Mucosa of descending colon (tissue), 3 donors: ENCODE measurements around the gene ARHGAP26. TPM values are rescaled to one million over a fixed set of nuclear protein-coding genes. Genes with fewer than 3 reads are reported as not detected.

Experiments used
- ATAC-seq: fragments of 200-7000 bp; cut with Tn5 transposase; one replicate; pipeline ENCODE4 v1.9.1; 2020; ENCODE audit warnings: mild to moderate bottlenecking, moderate library complexity
- DNase-seq, 3 donors: peaks; one replicate each; pipeline ENCODE4 v3.0.0-alpha.2; 2020
- H3K36me3 ChIP-seq: fragments of 200-600 bp; one replicate; pipeline ENCODE4 v1.8.0; 2021; ENCODE audit warnings: low read depth, mild to moderate bottlenecking
- H3K4me1 ChIP-seq: fragments of 200-600 bp; one replicate; pipeline ENCODE4 v1.8.0; 2021; ENCODE audit warnings: low read depth, mild to moderate bottlenecking
- H3K4me3 ChIP-seq: fragments of 200-600 bp; one replicate; pipeline ENCODE4 v1.8.0; 2021; ENCODE audit warnings: mild to moderate bottlenecking
- H3K9me3 ChIP-seq: fragments of 200-600 bp; one replicate; pipeline ENCODE4 v1.8.0; 2021; ENCODE audit warnings: mild to moderate bottlenecking
- CTCF ChIP-seq: fragments of 200-600 bp; IDR thresholded peaks from one replicate; pipeline ENCODE4 v1.8.0; 2022; ENCODE audit warnings: antibody characterized with exemption, mild to moderate bottlenecking
- intact Hi-C, 2 donors: fragments of 100-400 bp; cut with DNase I in 1 of 2; cut with micrococcal nuclease in 1 of 2; formaldehyde crosslinking; loops; one replicate each; pipeline versions ENCODE4 v1.11.0 to v1.11.1; 2022; cut with DNase I, micrococcal nuclease
- total RNA-seq, 3 donors: library from RNA; stranded (reverse); fragmentation: NEBNext Ultra II Directional in 2 of 3; extraction: Animal tissue kit (Norgen Biotek cat#: 25700) in 2 of 3; gene quantifications; one replicate each; pipeline versions ENCODE4 v1.2.1 to v1.2.4, GENCODE V29; 2021 to 2023
- donor health status: DM: no; HTN: no; CAD: no; lungs with moderate emphysema.
- donor health status: DM: no; HTN: no; CAD: no.
- donor health status: DM: no; HTN: yes; CAD: no.

Gene ARHGAP26
- total RNA-seq, 3 donors from 2014 or later, result 52.9 to 96.0 (median 67.8) TPM

GRCh38 chr5:142883438-142883837 lies 113.3 kb downstream of the ARHGAP26 start:
- no peak overlapping the region for H3K4me3 ChIP-seq
- DNase-seq (no peak), ATAC-seq (no peak)
- no peaks in the 10 kb centered on the region for H3K9me3 ChIP-seq
- no peaks in the 10 kb centered on the region for H3K36me3 ChIP-seq
- intact Hi-C loops, result loop anchor here (5.0 to 10.0 kb wide), 3 partner anchors 129 to 169 kb away; no protein-coding TSS in a partner anchor
- no peak for TF ChIP-seq CTCF
- H3K4me1 ChIP-seq, result no peaks in the 10 kb centered on the region

GRCh38 chr5:142884029-142884428 lies 113.9 kb downstream of the ARHGAP26 start:
- TF ChIP-seq CTCF, result no peak
- Histone ChIP-seq H3K36me3 (no peaks in the 10 kb centered on the region), H3K4me1 (no peaks in the 10 kb centered on the region), H3K4me3 (no peak overlapping the region), H3K9me3 (no peaks in the 10 kb centered on the region)
- intact Hi-C loops, result loop anchor here (5.0 to 10.0 kb wide), 3 partner anchors 129 to 169 kb away; no protein-coding TSS in a partner anchor
- DNase-seq (no peak), ATAC-seq (no peak)

- H3K36me3 ChIP-seq, result no peaks in the 10 kb centered on the region
- intact Hi-C loops, result loop anchor here in 1 of 2 donors (10.0 kb wide), 2 partner anchors 131 to 171 kb away; no protein-coding TSS in a partner anchor
- H3K9me3 ChIP-seq, result no peaks in the 10 kb centered on the region
- TF ChIP-seq CTCF, result no peak
- ATAC-seq, result no peak
- H3K4me1 ChIP-seq, result no peaks in the 10 kb centered on the region
- DNase-seq, result no peak
- H3K4me3 ChIP-seq, result no peak overlapping the region
Measured at GRCh38 chr5:142886211-142886610, 116.0 kb downstream of the ARHGAP26 start.

GRCh38 chr5:142886956-142887355 lies 116.8 kb downstream of the ARHGAP26 start:
- DNase-seq (no peak), ATAC-seq (no peak)
- intact Hi-C loops, result loop anchor here in 1 of 2 donors (10.0 kb wide), 2 partner anchors 132 to 172 kb away; no protein-coding TSS in a partner anchor
- no peaks in the 10 kb centered on the region for H3K36me3 ChIP-seq
- H3K9me3 ChIP-seq, result no peaks in the 10 kb centered on the region
- TF ChIP-seq CTCF, result no peak
- no peak overlapping the region for H3K4me3 ChIP-seq
- H3K4me1 ChIP-seq, result no peaks in the 10 kb centered on the region

GRCh38 chr5:142888469-142889085 lies 118.4 kb downstream of the ARHGAP26 start:
- Histone ChIP-seq H3K36me3 (no peaks in the 10 kb centered on the region), H3K4me3 (no peak overlapping the region), H3K9me3 (no peaks in the 10 kb centered on the region), H3K4me1 (no peaks in the 10 kb centered on the region)
- intact Hi-C loops, result loop anchor here in 1 of 2 donors (10.0 kb wide), 2 partner anchors 134 to 174 kb away; no protein-coding TSS in a partner anchor
- peak; percentile 80 for ATAC-seq
- DNase-seq, result no peak
- peak; percentile 43 for TF ChIP-seq CTCF
